ENCODE measurements around the gene ANKRD44.

DNA sequence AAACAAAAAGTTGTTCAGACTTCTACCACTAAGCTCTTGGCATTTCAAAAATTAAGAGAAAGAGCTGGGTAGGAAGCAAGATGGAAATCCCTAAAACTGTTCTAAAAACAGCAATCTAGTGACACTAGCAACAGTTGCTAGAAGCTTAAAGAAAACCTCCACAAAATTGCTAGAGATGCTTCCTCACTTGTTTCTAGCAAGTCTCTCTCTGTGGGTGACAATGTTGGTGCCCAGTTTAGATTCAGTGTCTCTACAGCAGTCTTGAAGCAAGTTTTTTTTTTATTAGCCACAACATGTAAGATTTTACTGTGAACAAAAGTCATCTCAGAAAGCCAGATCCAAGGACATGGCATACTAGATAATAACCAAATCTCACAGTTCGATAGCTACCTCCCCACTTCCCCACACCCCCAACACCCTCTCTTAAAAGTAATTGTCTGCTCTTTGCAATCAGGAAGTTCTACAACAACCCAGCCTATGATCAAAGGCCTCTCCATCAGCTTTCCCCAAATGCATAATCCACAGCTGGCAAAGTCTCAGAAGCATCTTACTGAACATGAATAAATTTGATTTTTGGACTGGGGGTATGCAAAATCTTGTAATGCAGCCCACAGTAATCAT, 70.0 kb downstream of the ANKRD44 start:
- TF ChIP-seq, protein P1, sequence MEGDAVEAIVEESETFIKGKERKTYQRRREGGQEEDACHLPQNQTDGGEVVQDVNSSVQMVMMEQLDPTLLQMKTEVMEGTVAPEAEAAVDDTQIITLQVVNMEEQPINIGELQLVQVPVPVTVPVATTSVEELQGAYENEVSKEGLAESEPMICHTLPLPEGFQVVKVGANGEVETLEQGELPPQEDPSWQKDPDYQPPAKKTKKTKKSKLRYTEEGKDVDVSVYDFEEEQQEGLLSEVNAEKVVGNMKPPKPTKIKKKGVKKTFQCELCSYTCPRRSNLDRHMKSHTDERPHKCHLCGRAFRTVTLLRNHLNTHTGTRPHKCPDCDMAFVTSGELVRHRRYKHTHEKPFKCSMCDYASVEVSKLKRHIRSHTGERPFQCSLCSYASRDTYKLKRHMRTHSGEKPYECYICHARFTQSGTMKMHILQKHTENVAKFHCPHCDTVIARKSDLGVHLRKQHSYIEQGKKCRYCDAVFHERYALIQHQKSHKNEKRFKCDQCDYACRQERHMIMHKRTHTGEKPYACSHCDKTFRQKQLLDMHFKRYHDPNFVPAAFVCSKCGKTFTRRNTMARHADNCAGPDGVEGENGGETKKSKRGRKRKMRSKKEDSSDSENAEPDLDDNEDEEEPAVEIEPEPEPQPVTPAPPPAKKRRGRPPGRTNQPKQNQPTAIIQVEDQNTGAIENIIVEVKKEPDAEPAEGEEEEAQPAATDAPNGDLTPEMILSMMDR (IDR thresholded peaks at IDR 0.05), result no peak
- TF ChIP-seq POLR2A (IDR thresholded peaks at IDR 0.05), result no peak
